ENCODE data around the gene DNAJC10.

DNA sequence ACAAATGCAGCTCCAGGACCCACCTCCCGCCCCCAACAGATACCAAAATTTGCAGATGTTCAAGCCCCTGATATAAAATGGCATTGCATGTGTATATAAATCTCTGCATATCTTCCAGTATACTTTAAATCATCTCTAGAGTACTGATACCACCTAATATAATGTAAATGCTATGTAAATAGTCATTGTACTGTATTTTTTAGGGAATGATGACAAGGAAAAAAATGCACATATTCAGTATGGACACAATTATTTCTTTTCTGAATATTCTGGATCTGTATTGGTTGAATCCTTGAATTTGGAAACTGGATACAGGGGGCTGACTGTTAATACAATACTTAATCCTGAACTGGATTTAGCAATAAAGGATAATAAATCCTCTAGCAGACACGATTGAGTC, 82.7 kb downstream of the DNAJC10 start:
- TF ChIP-seq, protein P1, sequence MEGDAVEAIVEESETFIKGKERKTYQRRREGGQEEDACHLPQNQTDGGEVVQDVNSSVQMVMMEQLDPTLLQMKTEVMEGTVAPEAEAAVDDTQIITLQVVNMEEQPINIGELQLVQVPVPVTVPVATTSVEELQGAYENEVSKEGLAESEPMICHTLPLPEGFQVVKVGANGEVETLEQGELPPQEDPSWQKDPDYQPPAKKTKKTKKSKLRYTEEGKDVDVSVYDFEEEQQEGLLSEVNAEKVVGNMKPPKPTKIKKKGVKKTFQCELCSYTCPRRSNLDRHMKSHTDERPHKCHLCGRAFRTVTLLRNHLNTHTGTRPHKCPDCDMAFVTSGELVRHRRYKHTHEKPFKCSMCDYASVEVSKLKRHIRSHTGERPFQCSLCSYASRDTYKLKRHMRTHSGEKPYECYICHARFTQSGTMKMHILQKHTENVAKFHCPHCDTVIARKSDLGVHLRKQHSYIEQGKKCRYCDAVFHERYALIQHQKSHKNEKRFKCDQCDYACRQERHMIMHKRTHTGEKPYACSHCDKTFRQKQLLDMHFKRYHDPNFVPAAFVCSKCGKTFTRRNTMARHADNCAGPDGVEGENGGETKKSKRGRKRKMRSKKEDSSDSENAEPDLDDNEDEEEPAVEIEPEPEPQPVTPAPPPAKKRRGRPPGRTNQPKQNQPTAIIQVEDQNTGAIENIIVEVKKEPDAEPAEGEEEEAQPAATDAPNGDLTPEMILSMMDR (IDR thresholded peaks at IDR 0.05; ENCODE audit: low read length) = no peak
- no peak for TF ChIP-seq EZH2 (IDR thresholded peaks at IDR 0.05; ENCODE audit: borderline replicate concordance, low read length)

Data from OCI-LY1 (cell line).